Measurements from ENCODE around the gene IGLL1.
A peak's percentile ranks its signal among the peaks of the same experiment; 100 is the strongest.
"Not testable (repeated sequence)": the region's sequence is repeated elsewhere in the genome, so short reads cannot be mapped to it uniquely, and the experiment has no call there.

Gene IGLL1

GRCh38 chr22:23561025-23561510 is 19.0 kb downstream of the IGLL1 start:
- not testable (repeated sequence) for DNase-seq

GRCh38 chr22:23560215-23560614 is 19.9 kb downstream of the IGLL1 start:
- DNase-seq: not testable (repeated sequence)

- no peak for DNase-seq
Measured at GRCh38 chr22:23557467-23557866, 22.6 kb downstream of the IGLL1 start.

- DNase-seq: no peak
Measured at GRCh38 chr22:23557036-23557435, 23.1 kb downstream of the IGLL1 start.

GRCh38 chr22:23556026-23556620 is 24.0 kb downstream of the IGLL1 start:
- no peak for DNase-seq

- DNase-seq: no peak
Measured at GRCh38 chr22:23555118-23555517, 25.0 kb downstream of the IGLL1 start.

GRCh38 chr22:23553924-23554870 is 25.9 kb downstream of the IGLL1 start:
- no peak for DNase-seq

- DNase-seq: no peak
Measured at GRCh38 chr22:23553438-23553837, 26.7 kb downstream of the IGLL1 start.

- DNase-seq: no peak
Measured at GRCh38 chr22:23552573-23552972, 27.5 kb downstream of the IGLL1 start.

GRCh38 chr22:23551385-23551784 is 28.7 kb downstream of the IGLL1 start:
- no peak for DNase-seq

GRCh38 chr22:23550049-23550650 is 29.9 kb downstream of the IGLL1 start:
- DNase-seq: no peak

GRCh38 chr22:23549198-23549595 is 30.9 kb downstream of the IGLL1 start:
- no peak for DNase-seq

- DNase-seq: no peak
Measured at GRCh38 chr22:23548501-23549197, 31.4 kb downstream of the IGLL1 start.

- DNase-seq: no peak
Measured at GRCh38 chr22:23547818-23548500, 32.1 kb downstream of the IGLL1 start.

- DNase-seq: not testable (repeated sequence)
Measured at GRCh38 chr22:23547382-23547781, 32.7 kb downstream of the IGLL1 start.

- no peak for DNase-seq
Measured at GRCh38 chr22:23544852-23545251, 35.2 kb downstream of the IGLL1 start.

GRCh38 chr22:23543506-23544000 is 36.5 kb downstream of the IGLL1 start:
- DNase-seq: not testable (repeated sequence)

GRCh38 chr22:23542933-23543332 is 37.2 kb downstream of the IGLL1 start:
- DNase-seq: no peak

GRCh38 chr22:23542391-23542790 is 37.7 kb downstream of the IGLL1 start:
- not testable (repeated sequence) for DNase-seq

- DNase-seq: peak; percentile 8
Measured at GRCh38 chr22:23541849-23542281, 38.2 kb downstream of the IGLL1 start.

GRCh38 chr22:23540837-23541236 is 39.3 kb downstream of the IGLL1 start:
- DNase-seq: not testable (repeated sequence)

- not testable (repeated sequence) for DNase-seq
Measured at GRCh38 chr22:23539839-23540198, 40.3 kb downstream of the IGLL1 start.
